ES-I3 (cell line): Measurements from ENCODE around the gene SMPD2.

Source experiments
- H3K36me3 ChIP-seq: 2 replicates; pipeline ENCODE4 v1.6.1; 2013; ENCODE audit warnings: mild to moderate bottlenecking, low read length, control low read depth, moderate library complexity; ENCODE audit not compliant: insufficient read depth
- H3K4me1 ChIP-seq: 2 replicates; pipeline ENCODE4 v1.6.1; 2013; ENCODE audit warnings: mild to moderate bottlenecking, control low read depth, low read length; ENCODE audit not compliant: insufficient read depth
- H3K9ac ChIP-seq: 2 replicates; pipeline ENCODE4 v1.6.1; 2013; ENCODE audit warnings: low read depth, mild to moderate bottlenecking, low read length, moderate library complexity
- H3K9me3 ChIP-seq: 2 replicates; pipeline ENCODE4 v1.6.1; 2013; ENCODE audit warnings: mild to moderate bottlenecking, low read length, moderate library complexity; ENCODE audit not compliant: control insufficient read depth, insufficient read depth

The SMPD2 gene

DNA sequence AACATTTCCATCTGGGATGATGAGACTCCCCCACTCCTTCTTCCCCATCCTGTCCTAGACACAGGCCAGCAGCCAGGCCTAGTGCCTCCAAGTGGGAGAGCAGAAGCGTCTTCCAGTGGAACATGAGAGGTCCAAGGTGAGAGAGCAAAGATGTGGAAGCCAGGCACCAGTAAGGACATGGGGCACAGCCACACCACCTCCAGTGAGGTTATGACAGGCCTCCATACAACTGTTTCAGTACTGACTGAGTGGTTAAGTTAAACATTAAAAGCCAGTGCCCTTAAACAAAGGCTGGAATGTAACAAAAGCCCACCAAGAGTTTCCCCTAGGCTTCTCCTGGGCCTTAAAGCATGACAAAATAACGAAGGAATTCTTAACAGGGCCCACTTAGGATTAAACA, 37.2 kb downstream of the SMPD2 start:
- Histone ChIP-seq H3K4me1 (peaks cover 24% of the 10 kb centered on the region), H3K36me3 (peaks cover 33% of the 10 kb centered on the region), H3K9ac (no peak overlapping the region; the same call in 1 of the 2 replicates), H3K9me3 (no peaks in the 10 kb centered on the region)

DNA sequence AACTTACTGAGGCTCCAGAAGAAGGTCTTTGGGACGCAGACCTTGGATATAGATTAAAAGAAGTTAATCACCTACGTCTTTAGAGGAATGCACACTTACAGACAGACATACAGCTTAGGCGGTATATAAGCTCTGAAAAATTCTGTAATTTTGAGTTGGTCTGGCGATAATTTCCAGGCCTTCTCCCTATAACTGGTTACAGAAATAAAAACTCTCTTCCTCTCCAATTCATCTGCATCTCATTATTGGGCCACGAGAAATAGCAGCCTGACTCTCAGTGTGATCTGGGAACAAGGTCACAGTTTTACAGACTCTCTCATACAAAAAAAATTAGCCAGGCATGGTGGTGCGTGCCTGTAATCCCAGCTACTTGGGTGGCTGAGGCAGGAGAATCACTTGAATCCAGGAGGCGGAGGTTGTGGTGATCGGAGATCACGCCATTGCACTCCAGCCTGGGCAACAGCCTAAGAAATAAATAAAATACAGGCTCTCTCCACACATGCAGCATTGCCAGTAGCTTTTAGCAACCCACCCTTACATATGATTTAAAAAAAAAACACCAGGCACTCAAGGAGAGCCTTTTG, 37.8 kb downstream of the SMPD2 start:
- H3K4me1 ChIP-seq: peaks cover 24% of the 10 kb centered on the region
- H3K9me3 ChIP-seq: no peaks in the 10 kb centered on the region
- peaks cover 28% of the 10 kb centered on the region for H3K36me3 ChIP-seq
- no peak overlapping the region; the same call in 1 of the 2 replicates for H3K9ac ChIP-seq

DNA sequence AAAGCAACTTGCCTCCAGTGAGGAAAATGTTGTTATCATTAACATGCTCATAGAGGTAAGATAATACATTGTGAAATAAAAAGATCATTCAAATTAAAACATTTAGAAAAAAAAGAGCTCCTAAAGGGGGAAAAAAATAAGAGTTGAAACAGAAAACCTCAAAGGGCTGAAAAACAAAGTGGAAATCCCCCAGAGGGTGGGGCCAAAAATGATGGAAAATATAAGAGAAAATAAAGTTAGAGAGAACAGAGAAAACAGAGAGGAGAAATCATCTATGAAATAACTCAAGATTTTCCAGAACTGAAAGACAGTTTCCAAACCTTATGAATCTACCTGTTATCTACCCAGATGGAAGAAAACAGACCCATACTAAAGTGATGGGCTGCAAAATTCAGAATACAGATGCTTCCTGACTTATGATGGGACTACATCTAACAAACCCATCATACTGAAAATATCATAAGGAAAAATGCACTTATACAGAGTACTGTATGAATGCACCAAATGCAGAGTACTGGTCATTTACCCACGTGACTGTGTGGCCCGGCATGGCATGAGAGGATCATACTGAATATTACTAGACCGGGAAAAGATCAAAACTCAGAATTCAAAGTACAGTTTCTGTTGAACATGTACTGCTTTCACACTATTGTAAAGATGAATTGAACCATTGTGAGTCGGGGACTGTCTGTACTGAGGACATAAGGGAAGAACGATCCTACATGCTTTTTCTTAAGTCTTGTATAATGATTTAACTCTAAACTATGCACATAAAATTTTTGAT, 38.5 kb downstream of the SMPD2 start:
- Histone ChIP-seq H3K4me1 (peaks cover 24% of the 10 kb centered on the region), H3K9me3 (no peaks in the 10 kb centered on the region), H3K9ac (no peak overlapping the region; the same call in 1 of the 2 replicates), H3K36me3 (peaks cover 25% of the 10 kb centered on the region)

GRCh38 chr6:109480993-109481480, 40.5 kb downstream of the SMPD2 start:
- Histone ChIP-seq H3K9ac (no peak overlapping the region), H3K4me1 (peaks cover 31% of the 10 kb centered on the region), H3K36me3 (peaks cover 17% of the 10 kb centered on the region), H3K9me3 (no peaks in the 10 kb centered on the region)

GRCh38 chr6:109482905-109483734, 42.6 kb downstream of the SMPD2 start, which contains the start of gene ZBTB24:
TSS of gene ZBTB24 (minus strand) at chr6:109483219. CDS start at chr6:109482026, 1,193 bp downstream.
- no peaks in the 10 kb centered on the region for H3K9me3 ChIP-seq
- peak within 1 kb of the TSS; percentile 99 for H3K9ac ChIP-seq
- H3K36me3 ChIP-seq: peaks cover 17% of the 10 kb centered on the region
- peaks cover 24% of the 10 kb centered on the region for H3K4me1 ChIP-seq

GRCh38 chr6:109483735-109484057, 43.2 kb downstream of the SMPD2 start:
- Histone ChIP-seq H3K9ac (peak overlapping the region; percentile 77), H3K36me3 (peaks cover 17% of the 10 kb centered on the region)

DNA sequence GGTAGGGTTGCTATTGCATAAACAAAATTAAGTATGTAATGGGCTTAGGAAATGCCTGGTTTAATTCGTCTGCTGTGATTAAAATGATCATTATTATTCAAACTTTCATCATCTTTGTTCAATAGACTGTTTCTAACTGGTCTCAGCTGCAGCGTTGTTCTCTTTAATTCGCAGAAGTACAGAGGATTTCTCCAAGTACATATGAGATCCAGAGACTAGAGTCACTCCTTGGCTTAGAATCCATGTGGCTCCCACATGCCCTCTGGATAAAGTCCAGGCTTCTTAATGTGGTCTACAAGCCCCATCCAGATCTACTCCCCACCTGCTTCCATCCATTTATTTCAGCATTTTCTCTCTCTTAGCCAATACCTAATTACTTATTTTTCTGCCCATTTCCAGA, 43.6 kb downstream of the SMPD2 start:
- peaks cover 17% of the 10 kb centered on the region for H3K36me3 ChIP-seq
- H3K9me3 ChIP-seq: no peaks in the 10 kb centered on the region
- peak overlapping the region; percentile 77 for H3K9ac ChIP-seq
- H3K4me1 ChIP-seq: peaks cover 18% of the 10 kb centered on the region

More at GRCh38 chr6:109483735-109484057, 43.2 kb downstream of the SMPD2 start:
- Histone ChIP-seq H3K9me3 (no peaks in the 10 kb centered on the region), H3K4me1 (peaks cover 19% of the 10 kb centered on the region)

- peaks cover 16% of the 10 kb centered on the region; the same call in 1 of the 2 replicates for H3K4me1 ChIP-seq
- H3K9ac ChIP-seq: no peak overlapping the region
- H3K36me3 ChIP-seq: peaks cover 16% of the 10 kb centered on the region
- no peaks in the 10 kb centered on the region for H3K9me3 ChIP-seq
Measured at GRCh38 chr6:109485266-109485935, 44.9 kb downstream of the SMPD2 start.

- H3K36me3 ChIP-seq: peaks cover 10% of the 10 kb centered on the region
- no peaks in the 10 kb centered on the region for H3K9me3 ChIP-seq
- peaks cover 13% of the 10 kb centered on the region for H3K4me1 ChIP-seq
- no peak overlapping the region for H3K9ac ChIP-seq
Measured at GRCh38 chr6:109486068-109486467, 45.5 kb downstream of the SMPD2 start.

GRCh38 chr6:109488001-109488400, 47.5 kb downstream of the SMPD2 start:
- Histone ChIP-seq H3K9ac (no peak overlapping the region), H3K4me1 (peaks cover 22% of the 10 kb centered on the region), H3K9me3 (no peaks in the 10 kb centered on the region), H3K36me3 (no peaks in the 10 kb centered on the region)

- H3K36me3 ChIP-seq: no peaks in the 10 kb centered on the region
- H3K9me3 ChIP-seq: no peaks in the 10 kb centered on the region
- no peak overlapping the region for H3K9ac ChIP-seq
- peaks cover 23% of the 10 kb centered on the region for H3K4me1 ChIP-seq
Measured at GRCh38 chr6:109490713-109491112, 50.2 kb downstream of the SMPD2 start.

GRCh38 chr6:109491207-109491938, 50.8 kb downstream of the SMPD2 start:
- no peak overlapping the region for H3K9ac ChIP-seq
- H3K36me3 ChIP-seq: no peaks in the 10 kb centered on the region
- H3K4me1 ChIP-seq: peaks cover 23% of the 10 kb centered on the region
- H3K9me3 ChIP-seq: no peaks in the 10 kb centered on the region
